Measurements from ENCODE around the gene NEDD4L.

NEDD4L gene

DNA sequence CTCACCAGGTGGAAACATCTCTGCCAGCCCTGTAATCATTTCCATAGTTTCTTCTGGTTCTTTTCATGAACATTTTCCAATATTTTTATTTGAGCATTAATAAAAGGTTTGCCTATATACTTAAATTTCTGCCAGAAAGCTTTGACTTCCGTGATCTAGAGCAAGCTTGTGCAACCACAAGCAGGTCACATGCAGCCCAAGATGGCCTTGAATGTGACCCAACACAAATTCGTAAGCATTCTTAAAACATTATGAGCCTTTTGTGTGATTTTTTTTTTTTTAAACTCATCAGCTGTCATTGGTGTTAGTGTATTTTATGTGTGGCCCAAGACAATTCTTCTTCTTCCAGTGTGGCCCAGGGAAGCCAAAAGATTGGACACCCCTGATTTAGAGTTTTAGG, 51.6 kb downstream of the NEDD4L start:
- DNase-seq (ENCODE audit: low read depth): no peak

DNA sequence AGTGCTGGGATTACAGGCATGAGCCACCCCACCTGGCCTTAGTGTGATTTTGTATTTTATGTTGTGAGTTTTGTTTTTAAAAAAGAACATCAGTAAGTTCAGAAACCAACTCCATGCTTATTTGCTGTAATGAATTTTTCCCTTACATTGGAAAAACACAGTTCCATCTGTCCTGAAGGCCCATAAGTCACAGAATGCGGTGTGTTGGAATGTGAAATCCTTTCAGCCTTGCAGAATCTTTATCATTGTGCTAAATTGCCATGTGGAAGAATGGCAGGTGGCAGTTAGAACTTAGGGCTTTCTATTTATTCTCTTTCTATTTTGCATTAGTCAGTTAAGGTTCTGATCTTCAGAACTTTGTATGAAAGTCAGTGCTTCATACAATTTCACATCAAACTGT, 52.6 kb downstream of the NEDD4L start:
- DNase-seq (ENCODE audit: low read depth): no peak

DNA sequence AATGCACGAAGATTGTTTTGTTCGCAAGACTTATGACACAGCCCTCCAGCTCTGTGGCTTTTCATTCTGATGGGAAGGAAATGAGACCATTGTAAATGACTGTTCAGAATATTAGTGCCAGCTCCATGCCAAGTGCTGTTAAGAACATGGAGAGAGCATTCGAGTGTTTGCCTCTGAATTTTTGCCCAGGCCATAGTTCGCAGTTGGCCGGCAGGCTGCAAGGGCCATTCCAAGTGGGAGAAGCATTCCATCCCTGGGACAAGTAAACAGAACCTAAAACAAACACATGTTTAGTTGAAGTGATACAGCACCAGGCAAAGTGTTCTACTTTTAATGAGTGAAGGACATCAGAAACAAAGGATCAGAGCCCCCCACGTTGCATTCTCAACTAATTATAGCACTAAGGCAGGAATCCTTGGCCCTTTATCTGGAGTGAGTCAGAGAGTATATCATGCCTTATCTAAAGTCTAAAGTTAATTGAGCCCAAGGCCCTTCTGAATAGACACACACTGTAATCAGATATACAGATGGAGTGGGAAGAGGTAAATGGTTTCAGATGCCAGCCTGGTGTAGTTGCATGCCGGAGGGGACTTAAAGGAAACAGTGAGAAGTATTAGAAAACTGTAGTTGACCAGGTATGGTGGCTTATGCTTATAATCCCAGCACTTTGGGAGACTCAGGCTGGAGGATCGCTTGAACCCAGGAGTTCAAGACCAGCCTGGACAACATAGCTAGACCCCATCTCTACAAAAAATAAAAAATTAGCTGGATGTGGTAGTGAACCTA, 53.3 kb downstream of the NEDD4L start:
- DNase-seq (ENCODE audit: low read depth): no peak

DNA sequence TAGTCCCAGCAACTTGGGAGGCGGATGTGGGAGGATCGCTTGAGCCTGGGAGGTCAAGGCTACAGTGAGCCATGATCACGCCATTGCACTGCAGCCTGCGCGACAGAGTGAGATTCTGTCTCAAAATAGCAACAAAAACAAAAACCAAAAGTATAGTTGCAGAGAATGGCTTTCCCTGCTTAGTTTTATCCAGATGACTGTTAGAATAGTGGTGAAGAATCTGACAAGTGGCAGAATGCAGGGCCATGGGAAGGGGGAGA, 53.8 kb downstream of the NEDD4L start:
- no peak for DNase-seq (ENCODE audit: low read depth)

DNA sequence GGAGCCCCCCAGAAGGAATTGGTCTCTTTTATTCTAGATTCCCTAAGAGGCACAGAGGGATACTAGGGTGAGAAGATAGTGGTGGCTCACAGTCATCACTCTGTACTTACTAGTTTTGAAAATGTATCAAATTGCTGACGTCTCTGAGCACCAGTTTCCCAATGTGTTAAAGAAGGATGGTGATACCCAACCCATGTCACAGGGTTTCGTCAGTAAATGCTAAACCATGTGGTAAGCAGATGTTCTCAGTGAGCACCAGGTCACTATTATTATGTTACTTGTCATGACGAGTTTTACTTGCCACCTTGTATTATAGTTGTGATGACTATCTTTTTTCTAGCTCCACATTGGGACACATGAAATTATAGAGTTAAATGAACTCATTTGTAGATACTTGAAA, 54.7 kb downstream of the NEDD4L start:
- DNase-seq (ENCODE audit: low read depth): no peak

DNA sequence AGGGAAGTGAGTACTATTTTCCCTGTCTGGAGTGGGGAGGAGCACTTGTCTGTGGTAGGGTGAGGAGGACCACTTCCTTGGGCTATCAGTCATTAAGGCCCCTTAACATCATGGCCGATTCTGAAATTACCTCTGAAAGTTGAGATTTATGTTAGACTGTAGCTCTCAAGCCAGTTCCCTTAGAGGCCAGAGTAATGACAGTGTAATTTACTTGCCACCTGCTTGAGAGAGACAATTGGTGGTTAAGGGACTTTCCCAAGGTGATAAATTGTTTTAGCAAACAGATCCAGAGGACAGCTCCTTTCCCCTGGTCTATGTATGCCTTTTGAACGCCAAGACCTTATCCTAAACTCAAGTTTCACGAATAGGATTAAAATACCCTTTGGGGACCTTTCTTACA, 56.1 kb downstream of the NEDD4L start:
- no peak for DNase-seq (ENCODE audit: low read depth)

DNA sequence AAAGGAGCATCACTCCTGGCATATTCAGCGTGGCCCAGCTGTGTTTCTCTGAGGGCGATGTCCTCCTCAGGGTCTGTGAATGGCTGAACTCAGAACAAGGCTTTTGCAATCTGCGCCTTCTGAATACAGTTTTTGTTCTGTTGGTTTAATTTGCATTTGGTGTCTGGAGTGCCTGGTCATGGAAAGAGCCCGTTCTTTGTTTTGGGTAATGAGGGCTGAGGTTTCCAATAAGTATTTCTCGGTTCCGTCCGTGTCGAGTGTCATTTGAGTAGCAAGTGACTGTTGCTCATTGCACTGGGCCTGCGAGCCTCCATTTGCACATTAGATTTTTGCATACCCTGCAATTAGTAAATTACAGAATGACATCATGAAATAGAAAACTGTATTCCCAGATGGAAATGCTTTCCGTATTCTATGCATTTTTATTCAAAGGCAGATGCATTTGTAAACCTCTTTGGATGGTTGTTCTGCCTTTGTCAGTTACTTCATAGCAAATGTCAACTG, 57.3 kb downstream of the NEDD4L start:
- DNase-seq (ENCODE audit: low read depth): no peak

DNA sequence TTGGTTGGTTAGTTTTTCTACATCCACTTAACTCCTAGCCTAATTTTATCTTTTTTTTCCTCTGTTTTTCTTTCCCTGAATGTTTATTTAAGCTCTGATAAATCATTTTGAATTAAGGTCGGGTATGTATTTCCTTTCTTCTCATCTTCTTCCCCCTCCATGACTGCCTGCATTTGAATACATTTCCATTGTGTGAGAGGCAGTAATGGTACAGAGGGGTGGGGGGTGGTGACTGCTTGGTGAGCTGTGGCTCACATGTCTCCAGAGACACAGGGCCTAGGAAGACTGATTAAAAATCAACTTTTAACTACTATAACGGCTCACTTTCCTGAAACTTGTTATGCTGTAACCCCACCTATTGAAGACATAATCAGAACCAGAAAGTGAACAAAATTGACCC, 58.0 kb downstream of the NEDD4L start:
- no peak for DNase-seq (ENCODE audit: low read depth)

DNA sequence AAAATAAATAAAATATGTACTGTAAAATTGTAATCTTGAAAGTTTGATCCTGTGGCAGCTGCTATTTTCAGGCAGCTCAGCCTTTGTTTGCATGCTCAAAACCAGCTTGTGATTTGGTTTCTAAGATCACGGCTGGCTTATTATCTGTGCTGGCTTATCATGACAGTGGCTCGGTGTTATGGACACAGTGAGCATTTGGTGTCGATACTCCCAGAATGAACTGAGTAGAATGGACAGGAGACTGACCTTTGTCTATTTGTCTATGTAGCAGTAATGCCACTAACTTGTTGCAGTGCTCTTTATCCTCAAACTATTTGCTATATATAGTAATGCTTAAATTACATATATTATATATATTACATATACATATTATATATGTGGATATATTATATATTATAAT, 58.8 kb downstream of the NEDD4L start:
- DNase-seq (ENCODE audit: low read depth): no peak

DNA sequence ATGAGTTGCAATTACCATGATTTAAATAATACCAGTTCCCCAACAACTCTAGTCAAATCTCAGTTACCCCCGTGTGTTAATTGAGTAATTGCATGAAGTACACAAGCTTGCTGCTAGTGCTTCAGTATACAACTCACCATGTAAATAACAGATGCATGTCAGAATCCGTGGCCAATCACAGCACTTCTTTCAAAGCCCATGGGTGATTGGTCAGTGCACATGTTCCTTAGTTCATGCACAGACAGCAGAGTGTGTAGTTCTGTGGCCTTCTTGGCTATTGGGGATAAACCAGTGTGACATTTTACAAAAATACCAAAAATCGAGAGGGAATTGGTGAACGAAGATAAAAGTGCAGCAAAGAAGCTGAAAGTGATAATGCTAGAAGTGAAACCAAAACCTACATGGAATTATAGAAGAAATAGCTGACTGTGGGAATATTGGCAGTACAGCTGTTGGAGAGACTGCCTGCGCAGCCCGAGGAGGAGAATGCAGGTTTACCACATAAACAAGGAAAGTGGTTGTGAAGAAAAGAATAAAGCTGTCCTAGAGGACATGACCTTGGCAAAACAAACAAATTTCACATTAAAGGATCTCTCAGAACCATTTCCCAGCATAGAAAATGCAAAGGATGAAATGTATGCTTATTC, 59.4 kb downstream of the NEDD4L start:
- no peak for DNase-seq (ENCODE audit: low read depth)

DNA sequence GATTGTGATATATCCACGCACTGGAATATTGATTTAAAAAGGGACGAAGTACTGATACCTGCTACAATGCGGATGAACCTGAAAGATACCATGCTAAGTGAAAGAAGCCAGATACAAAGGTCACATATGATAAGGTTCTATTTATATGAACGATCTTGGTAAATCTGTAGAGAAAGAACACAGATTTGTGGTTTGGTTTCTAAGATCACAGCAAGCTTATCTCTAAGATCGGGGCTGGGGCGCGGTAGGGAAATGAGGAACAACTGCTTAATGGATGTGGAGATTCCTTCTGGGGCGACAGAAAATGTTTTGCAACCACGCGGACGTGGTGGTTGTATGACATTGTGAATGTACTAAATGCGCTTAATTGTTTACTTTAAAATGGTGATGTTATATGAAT, 60.1 kb downstream of the NEDD4L start:
- DNase-seq (ENCODE audit: low read depth): no peak

DNA sequence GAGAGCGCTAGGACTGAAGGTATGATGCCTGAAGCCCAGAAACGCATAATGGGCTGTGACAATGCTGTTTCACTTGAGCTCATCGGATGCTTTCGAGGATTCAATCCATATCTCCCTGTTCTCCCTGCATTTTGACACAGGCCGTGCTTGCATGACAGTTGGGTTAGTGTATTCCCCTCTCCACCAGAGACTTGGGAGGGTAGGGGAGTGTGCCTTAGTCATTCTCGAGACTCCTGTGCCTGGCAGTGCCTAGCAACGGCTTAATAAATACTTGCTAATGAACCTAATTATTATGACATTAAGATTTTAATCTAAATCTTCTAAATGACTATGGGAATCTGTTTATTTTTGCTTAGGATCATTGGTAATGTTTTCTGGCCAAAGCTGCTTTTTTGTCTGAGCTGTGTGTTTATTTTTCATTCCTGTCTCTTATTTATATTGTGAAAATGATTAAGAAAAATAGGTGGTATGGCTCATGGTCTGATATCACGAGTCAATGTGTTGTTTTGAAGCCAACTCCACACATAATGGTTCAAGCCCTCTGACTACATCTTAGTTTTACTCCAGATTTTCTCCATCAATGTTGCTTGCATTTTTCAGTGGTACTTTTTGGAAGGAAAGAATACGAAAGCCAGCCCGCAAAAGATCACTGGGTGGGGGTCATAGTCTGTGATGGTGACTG, 61.3 kb downstream of the NEDD4L start:
- peak; percentile 15 for DNase-seq (ENCODE audit: low read depth)

DNA sequence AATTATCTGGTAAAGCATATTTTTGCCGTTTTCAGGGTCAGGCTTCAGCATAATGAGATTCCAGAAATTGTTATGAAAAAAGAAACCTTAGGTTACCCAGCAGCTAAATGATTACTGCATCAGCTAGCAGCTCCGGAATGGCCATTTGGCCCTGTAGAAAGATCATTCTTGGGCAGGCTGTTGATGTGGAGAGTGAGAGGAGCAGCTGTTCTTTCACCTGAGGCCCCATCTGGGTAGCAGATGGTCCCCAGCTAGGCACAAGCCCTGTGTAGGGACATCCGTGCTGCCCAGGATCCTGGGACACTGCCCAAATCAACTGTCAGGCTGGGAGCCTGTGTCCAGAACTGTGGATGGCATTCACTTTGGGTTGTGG, 61.8 kb downstream of the NEDD4L start:
- DNase-seq (ENCODE audit: low read depth): no peak

DNA sequence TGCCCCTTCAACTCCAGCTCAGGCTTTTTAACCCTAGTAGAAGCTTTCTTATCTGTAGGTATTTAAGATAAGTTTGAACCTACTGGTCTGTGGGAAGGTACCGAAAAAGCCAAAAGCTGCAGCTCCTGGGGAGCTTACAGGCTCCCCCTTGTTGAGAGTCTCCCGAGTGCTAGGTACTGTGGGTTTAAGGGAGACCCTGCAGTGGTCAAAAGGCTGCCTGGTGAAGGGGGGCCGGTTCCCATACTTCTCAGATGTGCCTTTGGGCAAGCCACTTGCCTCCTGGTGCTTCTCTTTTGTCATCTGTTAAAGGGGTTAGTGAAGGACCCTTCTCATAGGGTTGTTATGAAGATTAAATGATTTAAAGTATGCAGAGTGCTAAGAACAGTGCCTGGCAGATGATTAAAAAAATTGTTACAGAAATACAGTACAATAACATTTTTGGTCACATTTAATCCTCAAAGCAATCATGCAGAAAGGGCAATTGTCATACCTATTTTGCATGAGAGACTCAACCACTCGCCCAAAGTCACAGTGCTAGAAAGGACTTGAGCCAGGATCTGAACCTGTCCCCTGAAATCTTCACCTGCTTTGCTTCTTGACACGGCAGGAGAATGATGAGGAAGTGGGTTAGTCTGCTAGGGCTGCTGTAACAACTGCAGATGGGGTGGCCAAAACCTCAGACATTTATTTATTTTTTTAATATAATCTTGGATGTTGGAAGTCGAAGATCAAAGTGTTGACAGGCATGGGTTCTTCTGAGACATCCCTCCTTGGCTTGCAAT, 62.5 kb downstream of the NEDD4L start:
- no peak for DNase-seq (ENCODE audit: low read depth)

DNA sequence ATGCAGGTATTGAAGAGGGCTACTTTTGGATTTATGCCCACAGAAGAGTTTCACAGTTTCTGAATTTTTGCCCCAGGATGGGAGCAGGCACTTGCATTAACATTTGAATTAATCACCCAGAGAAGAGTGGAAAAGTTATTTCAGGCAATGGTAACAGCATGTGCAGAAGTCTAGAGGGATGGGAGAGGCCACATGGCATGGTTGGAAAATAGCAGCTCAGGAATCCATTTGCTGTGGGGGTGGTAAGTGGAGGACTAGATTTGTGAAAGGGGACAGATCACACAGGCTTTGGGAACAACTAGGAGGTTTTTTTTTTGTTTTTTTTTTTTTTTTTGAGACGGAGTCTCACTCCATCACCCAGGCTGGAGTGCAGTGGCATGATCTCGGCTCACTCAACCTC, 65.2 kb downstream of the NEDD4L start:
- no peak for DNase-seq (ENCODE audit: low read depth)

DNA sequence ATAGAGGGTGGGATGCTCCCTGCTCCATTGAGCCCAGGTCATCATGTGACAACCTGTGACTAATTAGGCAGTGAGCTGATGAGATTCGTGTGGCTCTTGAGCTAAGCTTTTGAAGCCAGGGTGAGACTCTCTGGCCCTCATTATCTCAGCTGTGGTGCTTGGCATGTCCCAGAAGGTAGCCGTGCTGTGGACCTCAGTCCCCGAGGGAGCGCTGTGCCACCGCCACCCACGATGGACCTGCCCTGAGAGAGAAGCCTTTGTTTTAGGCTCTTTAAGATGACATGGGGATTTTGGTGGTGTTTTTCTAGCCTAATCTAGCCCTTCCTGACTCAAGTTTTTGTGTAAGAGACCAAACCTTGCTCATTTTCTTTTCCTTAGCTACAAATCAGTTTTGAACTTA, 66.4 kb downstream of the NEDD4L start:
- DNase-seq (ENCODE audit: low read depth): no peak

DNA sequence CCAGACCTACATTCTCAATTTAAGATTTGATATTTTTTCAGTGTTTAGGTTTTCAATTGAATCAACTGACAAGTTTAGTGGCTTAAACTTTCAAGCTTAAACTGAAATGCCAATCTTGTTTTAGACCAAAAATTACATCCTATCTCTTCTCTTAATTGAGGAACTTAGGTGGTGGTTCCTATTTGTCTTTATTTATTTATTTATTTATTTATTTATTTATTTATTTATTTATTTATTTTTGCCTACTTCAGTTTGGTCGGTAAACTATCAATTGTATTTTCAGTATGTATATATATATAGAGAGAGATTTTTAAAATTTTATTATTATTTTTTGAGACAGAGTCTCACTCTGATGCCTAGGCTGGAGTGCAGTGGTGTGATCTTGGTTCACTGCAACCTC, 68.1 kb downstream of the NEDD4L start:
- no peak for DNase-seq (ENCODE audit: low read depth)

DNA sequence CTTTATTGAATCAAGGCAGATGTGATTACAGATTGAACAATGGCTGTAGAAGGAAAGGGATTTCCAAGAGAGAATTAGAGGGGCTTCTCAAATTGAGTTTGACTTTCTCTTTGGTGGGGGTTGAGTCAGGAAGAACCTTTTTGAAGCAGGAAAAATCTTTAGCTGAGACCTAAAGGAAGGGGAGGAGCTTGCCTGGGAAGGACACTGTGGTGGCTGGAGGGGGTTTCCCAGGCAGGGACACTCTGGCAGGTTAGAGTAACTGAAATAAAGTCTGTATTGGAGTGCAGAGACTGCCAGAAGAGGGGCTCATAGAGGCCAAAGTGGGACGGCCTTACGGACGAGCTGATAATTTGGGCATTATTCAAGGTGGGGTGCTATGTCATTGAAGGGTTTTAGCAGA, 69.3 kb downstream of the NEDD4L start:
- DNase-seq (ENCODE audit: low read depth): no peak

DNA sequence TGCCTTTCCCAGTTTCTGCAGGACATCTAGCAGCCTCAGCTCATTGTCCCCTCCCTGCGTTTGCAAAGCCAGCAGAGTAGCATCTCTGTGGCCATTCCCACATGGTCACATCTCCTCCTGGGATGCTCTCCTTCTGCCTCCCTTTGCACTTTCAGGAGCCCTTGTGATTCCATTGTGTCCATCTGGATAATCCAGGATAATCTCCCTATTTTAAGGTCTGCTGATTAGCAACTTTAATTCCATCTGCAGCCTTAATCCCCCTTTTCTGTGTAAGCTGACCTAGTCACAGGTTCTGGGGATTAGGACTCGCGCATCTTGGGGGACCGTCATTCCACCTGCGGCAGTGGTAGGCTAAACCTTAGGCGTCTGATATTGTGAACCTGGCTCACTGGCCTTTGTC, 70.7 kb downstream of the NEDD4L start:
- no peak for DNase-seq (ENCODE audit: low read depth)

DNA sequence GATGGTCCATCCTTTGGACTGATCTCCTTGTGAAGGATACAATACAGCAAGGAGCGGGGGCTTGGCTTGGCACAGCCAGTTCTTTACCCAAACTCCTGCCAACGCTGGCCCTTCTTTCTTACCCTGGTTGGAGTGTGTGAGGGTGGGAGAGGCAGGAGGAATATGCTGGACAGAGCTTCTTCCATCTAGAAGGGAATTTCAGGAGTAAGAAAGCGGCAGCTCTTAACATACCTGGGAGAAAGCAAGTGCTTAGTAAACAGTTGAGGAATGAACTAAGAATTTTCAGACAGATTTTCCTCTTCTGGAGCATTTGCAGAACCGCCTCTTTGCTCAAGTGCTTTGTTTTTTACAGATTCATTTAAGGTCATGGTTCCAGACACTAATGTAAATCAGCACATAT, 72.8 kb downstream of the NEDD4L start:
- DNase-seq (ENCODE audit: low read depth): no peak

DNA sequence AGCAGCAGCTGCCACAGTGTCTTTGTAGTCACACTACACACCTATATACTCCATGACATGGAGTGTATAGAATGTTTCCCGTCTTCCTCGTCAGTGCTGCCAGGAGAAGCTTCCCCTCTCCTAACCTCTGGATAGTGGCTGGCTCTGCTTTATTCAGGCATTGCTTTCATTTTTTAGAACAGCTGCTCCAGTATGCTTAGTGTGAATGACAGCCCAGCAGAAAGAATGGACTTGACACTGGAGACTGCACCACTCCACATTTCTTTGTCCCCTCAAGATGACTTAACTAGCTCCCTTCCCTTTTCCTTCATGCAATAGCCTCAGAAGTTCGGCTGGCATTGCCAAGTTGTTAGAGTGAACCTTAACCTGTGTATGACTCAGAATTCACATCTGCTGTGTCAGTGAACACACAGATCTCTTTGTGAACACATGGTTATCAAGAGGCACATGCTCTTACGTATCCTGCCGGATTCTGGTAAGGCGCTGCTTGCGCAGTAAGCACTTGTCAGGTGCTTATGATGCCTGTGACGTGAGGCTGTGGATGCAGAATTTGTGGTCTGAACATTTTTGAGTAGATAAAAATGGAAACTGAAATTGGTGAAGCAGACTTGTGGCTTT, 73.9 kb downstream of the NEDD4L start:
- peak; percentile 87 for DNase-seq (ENCODE audit: low read depth)

DNA sequence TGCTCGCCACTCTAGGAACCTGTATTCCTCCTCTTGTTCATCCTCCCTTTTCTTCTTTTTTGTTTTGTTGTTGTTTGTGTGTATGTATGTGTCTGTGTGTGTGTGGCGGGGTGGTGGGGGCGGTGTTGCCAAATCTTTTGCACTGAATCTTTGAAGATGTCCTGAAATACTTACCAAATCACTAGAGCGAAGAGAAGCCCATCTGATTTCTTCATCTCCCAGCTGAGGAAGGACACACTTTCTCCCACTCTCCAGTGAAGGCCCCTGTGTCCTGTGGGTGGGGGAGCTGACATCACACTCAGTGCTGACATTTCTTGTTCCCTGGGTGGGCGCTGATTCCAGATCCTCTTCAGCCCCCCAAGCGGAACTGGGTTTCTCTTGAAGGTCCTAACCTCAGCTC, 74.5 kb downstream of the NEDD4L start:
- no peak for DNase-seq (ENCODE audit: low read depth)

All from iris pigment epithelial cell (primary cell).